PC-9 (cell line): ENCODE results near the gene TRABD2B. TPM values are rescaled to one million over a fixed set of nuclear protein-coding genes. Genes with fewer than 3 reads are reported as not detected.

ENCODE experiments used
- BruUV-seq: library from RNA; stranded (reverse); fragments of 400-500 nt; replicated peaks from 2 replicates; lab custom pipeline; 2021; lab: Mats Ljungman, UMichigan
- CTCF ChIA-PET: fragments of 300-600 bp; sonication (Branson Sonifier 250); formaldehyde crosslinking; loops from one replicate; lab custom pipeline; 2022; ENCODE audit warnings: antibody characterized with exemption; lab: Charles Lee
- POLR2A ChIA-PET: fragments of 300-600 bp; sonication (Branson Sonifier 250); formaldehyde crosslinking; loops from one replicate; lab custom pipeline; 2022; ENCODE audit warnings: antibody characterized with exemption; ENCODE audit not compliant: unreplicated experiment; lab: Charles Lee
- DNase-seq, 2 experiments: peaks; one replicate each; pipeline versions ENCODE4 v3.0.0 to v3.0.0-alpha.2; 2015 to 2022; ENCODE audit warnings: mixed read lengths in 1 of 2
- H2AFZ ChIP-seq: fragments of 200-600 bp; sonication (generic); 2 replicates; pipeline ENCODE4 v1.8.1; 2017; ENCODE audit warnings: antibody characterized with exemption
- H3F3A ChIP-seq: fragments of 200-600 bp; sonication (generic); 2 replicates; pipeline ENCODE4 v1.8.1; 2017; ENCODE audit warnings: antibody characterized with exemption, mild to moderate bottlenecking, low read depth; ENCODE audit not compliant: insufficient read depth
- H3K27ac ChIP-seq: fragments of 200-600 bp; sonication (generic); 2 replicates; pipeline ENCODE4 v1.6.1; 2016; ENCODE audit warnings: mixed run types
- H3K27me3 ChIP-seq: fragments of 200-600 bp; sonication (generic); 2 replicates; pipeline ENCODE4 v1.6.1; 2016; ENCODE audit warnings: low read depth, mixed run types; ENCODE audit not compliant: insufficient read depth
- H3K36me3 ChIP-seq: fragments of 200-600 bp; sonication (generic); 2 replicates; pipeline ENCODE4 v1.6.1; 2016; ENCODE audit warnings: low read depth, mixed run types
- H3K4me1 ChIP-seq: fragments of 200-600 bp; sonication (generic); replicated peaks from 2 replicates; pipeline ENCODE4 v1.6.1; 2016; ENCODE audit warnings: mixed run types; ENCODE audit not compliant: insufficient read depth
- H3K4me2 ChIP-seq: fragments of 200-600 bp; sonication (generic); 2 replicates; pipeline ENCODE4 v1.6.1; 2017; ENCODE audit warnings: mixed run types
- H3K4me3 ChIP-seq: fragments of 200-600 bp; sonication (generic); 2 replicates; pipeline ENCODE4 v1.6.1; 2016; ENCODE audit warnings: mixed run types
- H3K79me2 ChIP-seq: fragments of 200-600 bp; sonication (generic); 2 replicates; pipeline ENCODE4 v1.6.1; 2017; ENCODE audit warnings: low read depth, mixed run types
- H3K9me2 ChIP-seq: fragments of 200-600 bp; sonication (generic); 2 replicates; pipeline ENCODE4 v1.8.1; 2017; ENCODE audit warnings: mild to moderate bottlenecking; ENCODE audit not compliant: insufficient read depth
- H3K9me3 ChIP-seq: fragments of 200-600 bp; sonication (generic); 2 replicates; pipeline ENCODE4 v1.8.1; 2016; ENCODE audit warnings: low read depth; ENCODE audit not compliant: insufficient read depth
- H4K20me1 ChIP-seq: fragments of 200-600 bp; sonication (generic); 2 replicates; pipeline ENCODE4 v1.8.1; 2017; ENCODE audit not compliant: insufficient read depth
- CTCF ChIP-seq: fragments of 200-600 bp; sonication (generic); conservative IDR thresholded peaks from 2 replicates; pipeline ENCODE4 v1.6.1; 2017; ENCODE audit warnings: mixed run types, antibody characterized with exemption, mild to moderate bottlenecking, moderate library complexity
- EZH2 ChIP-seq: fragments of 200-600 bp; sonication (generic); IDR thresholded peaks from 2 replicates; pipeline ENCODE4 v1.8.0; 2017; ENCODE audit warnings: antibody characterized with exemption, low read depth
- intact Hi-C: fragments of 100-400 bp; cut with micrococcal nuclease; formaldehyde crosslinking; loops from one replicate; pipeline ENCODE4 v1.10.0; 2022; ENCODE audit not compliant: unreplicated experiment
- total RNA-seq: library from RNA; stranded (reverse); gene quantifications from 2 replicates; pipeline ENCODE4 v1.2.3, GENCODE V29; 2021

TRABD2B gene
- total RNA-seq, 1 experiment from 2014 or later: not detected

GRCh38 chr1:47722101-47722500 is 275.1 kb downstream of the TRABD2B start:
- H3K9me3 ChIP-seq: no peaks in the 10 kb centered on the region
- POLR2A ChIA-PET: no interaction called here
- no peaks in the 10 kb centered on the region for H3K79me2 ChIP-seq
- DNase-seq: no peak
- no peaks in the 10 kb centered on the region for H3K9me2 ChIP-seq
- peaks cover 7% of the 10 kb centered on the region for H3K27me3 ChIP-seq
- no peaks in the 10 kb centered on the region for H3K36me3 ChIP-seq
- intact Hi-C loops: no loop called here
- H3K4me3 ChIP-seq: no peak overlapping the region
- no peaks in the 10 kb centered on the region for H3F3A ChIP-seq
- CTCF ChIA-PET: interaction anchor here (0.6 kb wide), 1 partner anchor 291 kb away, joined by 3 read pairs; no protein-coding TSS in a partner anchor
- H3K4me1 ChIP-seq: no peaks in the 10 kb centered on the region
- TF ChIP-seq EZH2 (no peak), CTCF (no peak)
- H2AFZ ChIP-seq: no peak overlapping the region
- H3K4me2 ChIP-seq: no peak overlapping the region
- BruUV-seq: no TSS peak
- no peaks in the 10 kb centered on the region for H4K20me1 ChIP-seq
- no peak overlapping the region for H3K27ac ChIP-seq

- Histone ChIP-seq H3K36me3 (no peaks in the 10 kb centered on the region), H3K27ac (no peak overlapping the region), H4K20me1 (no peaks in the 10 kb centered on the region), H3K79me2 (no peaks in the 10 kb centered on the region), H3K4me2 (no peak overlapping the region), H3K4me1 (no peaks in the 10 kb centered on the region), H2AFZ (no peak overlapping the region), H3K4me3 (no peak overlapping the region), H3K27me3 (peaks cover 23% of the 10 kb centered on the region; the same call in 1 of the 2 replicates), H3K9me3 (no peaks in the 10 kb centered on the region), H3K9me2 (no peaks in the 10 kb centered on the region), H3F3A (no peaks in the 10 kb centered on the region)
- ChIA-PET CTCF (no interaction called here), POLR2A (no interaction called here)
- no peak for DNase-seq
- TF ChIP-seq EZH2: no peak
- TF ChIP-seq CTCF: no peak
- intact Hi-C loops: no loop called here
- BruUV-seq: no TSS peak
Measured at GRCh38 chr1:47720111-47720510, 277.1 kb downstream of the TRABD2B start.

DNA sequence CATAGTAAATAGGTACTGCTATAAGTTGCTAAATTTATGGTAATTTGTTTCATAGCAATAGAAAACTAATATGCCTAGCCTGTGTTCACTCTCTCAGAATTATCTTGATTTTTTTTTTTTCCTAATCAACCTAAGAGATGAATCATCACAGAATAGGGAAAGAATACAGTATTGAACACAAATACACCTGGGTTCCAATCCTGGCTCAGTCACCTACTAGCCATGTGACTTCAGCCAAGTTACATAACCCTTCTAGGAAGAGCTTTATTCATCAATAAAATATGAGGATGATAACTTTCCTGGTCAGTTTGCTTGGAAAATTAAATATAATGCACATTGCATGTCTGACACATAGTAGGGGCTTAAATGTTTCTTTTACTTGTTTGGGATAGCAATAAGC is 279.8 kb downstream of the TRABD2B start:
- intact Hi-C loops: no loop called here
- Histone ChIP-seq H3F3A (no peaks in the 10 kb centered on the region), H3K27me3 (peaks cover 26% of the 10 kb centered on the region; the same call in 1 of the 2 replicates), H3K9me3 (no peaks in the 10 kb centered on the region), H3K79me2 (no peaks in the 10 kb centered on the region), H2AFZ (no peak overlapping the region), H3K36me3 (no peaks in the 10 kb centered on the region), H3K4me3 (no peak overlapping the region), H3K4me1 (no peaks in the 10 kb centered on the region), H4K20me1 (no peaks in the 10 kb centered on the region; the same call in 1 of the 2 replicates), H3K27ac (no peak overlapping the region), H3K9me2 (no peaks in the 10 kb centered on the region), H3K4me2 (no peak overlapping the region)
- no TSS peak for BruUV-seq
- TF ChIP-seq EZH2 (no peak), CTCF (no peak)
- CTCF ChIA-PET: interaction anchor here (1.7 kb wide), 1 partner anchor 280 kb away, joined by 5 read pairs; the partner anchor contains the start of gene FOXD2
- POLR2A ChIA-PET: no interaction called here
- no peak for DNase-seq
